Femur (tissue), 1 donor: ENCODE data around the gene FAM149B1.
"Not testable (repeated sequence)": the region's sequence is repeated elsewhere in the genome, so short reads cannot be mapped to it uniquely, and the experiment has no call there.

Experiments
- DNase-seq: peaks from one replicate; pipeline ENCODE4 v3.0.0-alpha.2; 2017

The FAM149B1 gene

GRCh38 chr10:73233883-73234282, 66.0 kb downstream of the FAM149B1 start:
- no peak for DNase-seq

- no peak for DNase-seq
These were observed 66.8 kb downstream of the FAM149B1 start for GRCh38 chr10:73234695-73235094.

GRCh38 chr10:73238990-73239566, 71.2 kb downstream of the FAM149B1 start:
- DNase-seq, result no peak

GRCh38 chr10:73239908-73240307, 72.0 kb downstream of the FAM149B1 start:
- DNase-seq, result no peak

- DNase-seq, result no peak
These were observed 77.1 kb downstream of the FAM149B1 start for GRCh38 chr10:73244866-73245477.

GRCh38 chr10:73246322-73246645, 78.4 kb downstream of the FAM149B1 start:
- DNase-seq, result no peak

- peak; percentile 97 for DNase-seq
These were observed 79.0 kb downstream of the FAM149B1 start, which contains the start of gene DNAJC9 for GRCh38 chr10:73246646-73247508. Gene DNAJC9 (minus strand): TSS chr10:73247255. CDS start chr10:73247189, 66 bp downstream.

- no peak for DNase-seq
These were observed 79.8 kb downstream of the FAM149B1 start for GRCh38 chr10:73247509-73248258.

- no peak for DNase-seq
These were observed 80.4 kb downstream of the FAM149B1 start for GRCh38 chr10:73248259-73248724.

- no peak for DNase-seq
These were observed 83.9 kb downstream of the FAM149B1 start for GRCh38 chr10:73251683-73252444.

GRCh38 chr10:73252445-73253224, 84.7 kb downstream of the FAM149B1 start, which contains the start of gene MRPS16:
Gene MRPS16 (minus strand): TSS chr10:73252644. CDS start chr10:73252482, 162 bp downstream.
- DNase-seq, result peak; percentile 97

- no peak for DNase-seq
These were observed 85.3 kb downstream of the FAM149B1 start for GRCh38 chr10:73253225-73253555.

- DNase-seq, result not testable (repeated sequence)
These were observed 90.7 kb downstream of the FAM149B1 start for GRCh38 chr10:73258612-73259011.

- no peak for DNase-seq
These were observed 93.6 kb downstream of the FAM149B1 start for GRCh38 chr10:73261362-73261995.

- no peak for DNase-seq
These were observed 94.3 kb downstream of the FAM149B1 start for GRCh38 chr10:73262105-73262730.

GRCh38 chr10:73262880-73263555, 95.1 kb downstream of the FAM149B1 start:
- no peak for DNase-seq

GRCh38 chr10:73263693-73264347, 95.9 kb downstream of the FAM149B1 start:
- no peak for DNase-seq

- DNase-seq, result no peak
These were observed 96.5 kb downstream of the FAM149B1 start for GRCh38 chr10:73264423-73264822.

- no peak for DNase-seq
These were observed 113.2 kb downstream of the FAM149B1 start for GRCh38 chr10:73281097-73281496.
